Stimulated activated CD8-positive, alpha-beta memory T cell treated with anti-CD3 and anti-CD28 coated beads, Interleukin-7, amount 100 ng/mL, for 4 hours (primary cell): ENCODE measurements around the gene ALDH16A1.

Experiments used
- DNase-seq, 2 donors: peaks; one replicate each; pipeline ENCODE4 v3.0.0-alpha.2; 2020; ENCODE audit warnings: low read depth in 2 of 2

ALDH16A1 gene

GRCh38 chr19:49488046-49488862 lies 35.2 kb downstream of the ALDH16A1 start:
- DNase-seq = no peak

- no peak for DNase-seq
Measured at GRCh38 chr19:49488863-49489537, 36.0 kb downstream of the ALDH16A1 start.

GRCh38 chr19:49489601-49490167 lies 36.7 kb downstream of the ALDH16A1 start:
- no peak for DNase-seq

GRCh38 chr19:49490287-49491029 lies 37.4 kb downstream of the ALDH16A1 start:
- no peak for DNase-seq

- no peak for DNase-seq
Measured at GRCh38 chr19:49491030-49491803, 38.2 kb downstream of the ALDH16A1 start.

- no peak for DNase-seq
Measured at GRCh38 chr19:49491804-49492572, 39.0 kb downstream of the ALDH16A1 start.

GRCh38 chr19:49492573-49493405 lies 39.8 kb downstream of the ALDH16A1 start:
- DNase-seq = no peak

- no peak for DNase-seq
Measured at GRCh38 chr19:49496574-49497008, 43.6 kb downstream of the ALDH16A1 start.

- DNase-seq = peak; percentile 58 to 59
Measured at GRCh38 chr19:49497047-49497788, 44.2 kb downstream of the ALDH16A1 start.

GRCh38 chr19:49497789-49498103 lies 44.7 kb downstream of the ALDH16A1 start:
- no peak for DNase-seq

- no peak for DNase-seq
Measured at GRCh38 chr19:49498475-49498874, 45.5 kb downstream of the ALDH16A1 start.

GRCh38 chr19:49499030-49499670 lies 46.1 kb downstream of the ALDH16A1 start:
- DNase-seq = no peak

- DNase-seq = no peak
Measured at GRCh38 chr19:49502866-49503581, 50.0 kb downstream of the ALDH16A1 start.

- no peak for DNase-seq
Measured at GRCh38 chr19:49503582-49503962, 50.5 kb downstream of the ALDH16A1 start.

- DNase-seq = no peak
Measured at GRCh38 chr19:49506575-49507105, 53.6 kb downstream of the ALDH16A1 start.

- no peak for DNase-seq
Measured at GRCh38 chr19:49507803-49508494, 54.9 kb downstream of the ALDH16A1 start.
